Activated naive CD8-positive, alpha-beta T cell (primary cell): ENCODE measurements around the gene NUDT8.
A peak's percentile ranks its signal among the peaks of the same experiment; 100 is the strongest.
"Not testable (repeated sequence)": the region's sequence is repeated elsewhere in the genome, so short reads cannot be mapped to it uniquely, and the experiment has no call there.

Experiments
- H3K27ac Mint-ChIP-seq: one replicate; pipeline ENCODE4 v1.8.0; 2021; ENCODE audit warnings: mixed read lengths
- H3K27me3 Mint-ChIP-seq: one replicate; pipeline ENCODE4 v1.8.0; 2021; ENCODE audit warnings: mixed read lengths
- H3K36me3 Mint-ChIP-seq: one replicate; pipeline ENCODE4 v1.8.0; 2021; ENCODE audit warnings: mixed read lengths
- H3K4me1 Mint-ChIP-seq: one replicate; pipeline ENCODE4 v1.8.0; 2021; ENCODE audit warnings: low read depth, mixed read lengths
- H3K4me3 Mint-ChIP-seq: one replicate; pipeline ENCODE4 v1.8.0; 2021; ENCODE audit warnings: mild to moderate bottlenecking, mixed read lengths
- H3K9me3 Mint-ChIP-seq: one replicate; pipeline ENCODE4 v1.8.0; 2021; ENCODE audit warnings: low read depth, mixed read lengths

The NUDT8 gene

GRCh38 chr11:67588899-67589415 lies 40.8 kb downstream of the NUDT8 start:
- not testable (repeated sequence) for H3K27me3 Mint-ChIP-seq, H3K4me3 Mint-ChIP-seq, H3K27ac Mint-ChIP-seq, H3K9me3 Mint-ChIP-seq
- Mint-ChIP-seq H3K36me3 (peaks cover 10% of the 10 kb centered on the region), H3K4me1 (peaks cover 28% of the 10 kb centered on the region)

DNA sequence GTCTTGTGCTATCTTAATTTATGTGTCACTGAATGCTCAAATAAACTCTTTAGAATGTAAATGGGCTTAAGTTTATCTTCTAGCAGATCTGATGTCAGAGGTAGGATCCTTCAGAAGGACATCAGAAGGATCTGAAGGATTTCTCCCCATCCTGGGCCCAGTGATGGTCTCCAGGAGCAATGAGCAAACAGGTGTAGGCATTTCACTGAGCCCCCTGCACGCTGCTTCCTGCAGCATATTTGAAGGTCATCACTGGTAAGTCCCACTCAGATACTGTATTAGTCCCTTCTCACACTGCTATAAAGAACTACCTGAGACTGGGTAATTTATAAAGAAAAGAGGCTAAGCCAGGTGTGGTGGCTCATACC lies 41.6 kb downstream of the NUDT8 start:
- Mint-ChIP-seq H3K9me3 (no peaks in the 10 kb centered on the region), H3K36me3 (peaks cover 10% of the 10 kb centered on the region)

GRCh38 chr11:67586568-67587250 lies 43.0 kb downstream of the NUDT8 start:
- H3K27ac Mint-ChIP-seq: peak overlapping the region; percentile 55
- peaks cover 10% of the 10 kb centered on the region for H3K36me3 Mint-ChIP-seq
- H3K4me1 Mint-ChIP-seq: peaks cover 43% of the 10 kb centered on the region
- H3K4me3 Mint-ChIP-seq: no peak overlapping the region
- no peaks in the 10 kb centered on the region for H3K27me3 Mint-ChIP-seq
- no peaks in the 10 kb centered on the region for H3K9me3 Mint-ChIP-seq

More for the DNA sequence above, 41.6 kb downstream of the NUDT8 start:
- Mint-ChIP-seq H3K27me3 (no peaks in the 10 kb centered on the region), H3K27ac (no peak overlapping the region), H3K4me1 (peaks cover 30% of the 10 kb centered on the region), H3K4me3 (no peak overlapping the region)

DNA sequence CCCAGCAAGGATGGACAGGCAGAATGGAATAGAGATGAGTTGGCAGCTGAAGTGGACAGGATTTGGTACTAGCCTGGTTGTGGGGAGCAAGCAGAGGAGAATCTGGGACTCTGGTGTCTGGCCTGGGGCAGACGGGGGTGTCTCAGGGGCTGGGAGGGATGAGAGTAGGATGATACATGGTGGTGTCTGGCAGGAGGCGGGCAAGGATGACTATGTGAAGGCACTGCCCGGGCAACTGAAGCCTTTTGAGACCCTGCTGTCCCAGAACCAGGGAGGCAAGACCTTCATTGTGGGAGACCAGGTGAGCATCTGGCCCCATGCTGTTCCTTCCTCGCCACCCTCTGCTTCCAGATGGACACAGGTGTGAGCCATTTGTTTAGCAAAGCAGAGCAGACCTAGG lies 43.8 kb downstream of the NUDT8 start:
- peak overlapping the region; percentile 84 for H3K4me3 Mint-ChIP-seq
- peaks cover 43% of the 10 kb centered on the region for H3K4me1 Mint-ChIP-seq
- peaks cover 10% of the 10 kb centered on the region for H3K36me3 Mint-ChIP-seq
- no peaks in the 10 kb centered on the region for H3K9me3 Mint-ChIP-seq
- H3K27me3 Mint-ChIP-seq: no peaks in the 10 kb centered on the region
- peak overlapping the region; percentile 62 for H3K27ac Mint-ChIP-seq

DNA sequence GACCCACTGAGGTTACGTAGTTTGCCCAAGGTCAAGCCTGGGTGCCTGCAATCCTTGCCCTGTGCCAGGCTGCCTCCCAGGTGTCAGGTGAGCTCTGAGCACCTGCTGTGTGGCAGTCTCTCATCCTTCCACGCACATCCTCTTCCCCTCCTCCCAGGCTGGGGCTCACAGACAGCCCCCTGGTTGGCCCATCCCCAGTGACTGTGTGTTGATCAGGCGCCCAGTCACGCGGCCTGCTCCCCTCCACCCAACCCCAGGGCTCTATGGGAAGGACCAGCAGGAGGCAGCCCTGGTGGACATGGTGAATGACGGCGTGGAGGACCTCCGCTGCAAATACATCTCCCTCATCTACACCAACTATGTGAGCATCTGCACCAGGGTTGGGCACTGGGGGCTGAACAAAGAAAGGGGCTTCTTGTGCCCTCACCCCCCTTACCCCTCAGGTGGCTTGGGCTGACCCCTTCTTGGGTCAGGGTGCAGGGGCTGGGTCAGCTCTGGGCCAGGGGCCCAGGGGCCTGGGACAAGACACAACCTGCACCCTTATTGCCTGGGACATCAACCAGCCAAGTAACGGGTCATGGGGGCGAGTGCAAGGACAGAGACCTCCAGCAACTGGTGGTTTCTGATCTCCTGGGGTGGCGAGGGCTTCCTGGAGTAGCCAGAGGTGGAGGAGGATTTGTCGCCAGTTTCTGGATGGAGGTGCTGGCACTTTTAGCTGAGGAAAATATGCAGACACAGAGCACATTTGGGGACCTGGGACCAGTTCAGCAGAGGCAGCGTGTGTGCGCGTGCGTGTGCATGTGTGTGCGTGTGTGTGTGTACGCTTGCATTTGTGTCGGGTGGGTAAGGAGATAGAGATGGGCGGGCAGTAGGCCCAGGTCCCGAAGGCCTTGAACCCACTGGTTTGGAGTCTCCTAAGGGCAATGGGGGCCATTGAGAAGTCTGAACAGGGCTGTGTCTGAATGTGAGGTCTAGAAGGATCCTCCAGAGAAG lies 44.6 kb downstream of the NUDT8 start:
- Mint-ChIP-seq H3K4me3 (peak overlapping the region; percentile 84), H3K27me3 (no peaks in the 10 kb centered on the region), H3K36me3 (peaks cover 10% of the 10 kb centered on the region), H3K4me1 (peaks cover 45% of the 10 kb centered on the region), H3K9me3 (no peaks in the 10 kb centered on the region), H3K27ac (peak overlapping the region; percentile 78)

DNA sequence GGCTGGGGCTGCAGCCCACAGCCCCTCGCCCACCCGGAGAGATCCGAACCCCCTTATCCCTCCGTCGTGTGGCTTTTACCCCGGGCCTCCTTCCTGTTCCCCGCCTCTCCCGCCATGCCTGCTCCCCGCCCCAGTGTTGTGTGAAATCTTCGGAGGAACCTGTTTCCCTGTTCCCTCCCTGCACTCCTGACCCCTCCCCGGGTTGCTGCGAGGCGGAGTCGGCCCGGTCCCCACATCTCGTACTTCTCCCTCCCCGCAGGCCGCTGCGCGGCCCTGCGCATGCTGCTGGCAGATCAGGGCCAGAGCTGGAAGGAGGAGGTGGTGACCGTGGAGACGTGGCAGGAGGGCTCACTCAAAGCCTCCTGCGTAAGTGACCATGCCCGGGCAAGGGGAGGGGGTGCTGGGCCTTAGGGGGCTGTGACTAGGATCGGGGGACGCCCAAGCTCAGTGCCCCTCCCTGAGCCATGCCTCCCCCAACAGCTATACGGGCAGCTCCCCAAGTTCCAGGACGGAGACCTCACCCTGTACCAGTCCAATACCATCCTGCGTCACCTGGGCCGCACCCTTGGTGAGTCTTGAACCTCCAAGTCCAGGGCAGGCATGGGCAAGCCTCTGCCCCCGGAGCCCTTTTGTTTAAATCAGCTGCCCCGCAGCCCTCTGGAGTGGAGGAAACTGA lies 45.4 kb downstream of the NUDT8 start:
- H3K4me3 Mint-ChIP-seq: peak overlapping the region; percentile 84
- H3K36me3 Mint-ChIP-seq: peaks cover 10% of the 10 kb centered on the region
- H3K27ac Mint-ChIP-seq: peak overlapping the region; percentile 78
- peaks cover 52% of the 10 kb centered on the region for H3K4me1 Mint-ChIP-seq
- H3K9me3 Mint-ChIP-seq: no peaks in the 10 kb centered on the region
- H3K27me3 Mint-ChIP-seq: no peaks in the 10 kb centered on the region

DNA sequence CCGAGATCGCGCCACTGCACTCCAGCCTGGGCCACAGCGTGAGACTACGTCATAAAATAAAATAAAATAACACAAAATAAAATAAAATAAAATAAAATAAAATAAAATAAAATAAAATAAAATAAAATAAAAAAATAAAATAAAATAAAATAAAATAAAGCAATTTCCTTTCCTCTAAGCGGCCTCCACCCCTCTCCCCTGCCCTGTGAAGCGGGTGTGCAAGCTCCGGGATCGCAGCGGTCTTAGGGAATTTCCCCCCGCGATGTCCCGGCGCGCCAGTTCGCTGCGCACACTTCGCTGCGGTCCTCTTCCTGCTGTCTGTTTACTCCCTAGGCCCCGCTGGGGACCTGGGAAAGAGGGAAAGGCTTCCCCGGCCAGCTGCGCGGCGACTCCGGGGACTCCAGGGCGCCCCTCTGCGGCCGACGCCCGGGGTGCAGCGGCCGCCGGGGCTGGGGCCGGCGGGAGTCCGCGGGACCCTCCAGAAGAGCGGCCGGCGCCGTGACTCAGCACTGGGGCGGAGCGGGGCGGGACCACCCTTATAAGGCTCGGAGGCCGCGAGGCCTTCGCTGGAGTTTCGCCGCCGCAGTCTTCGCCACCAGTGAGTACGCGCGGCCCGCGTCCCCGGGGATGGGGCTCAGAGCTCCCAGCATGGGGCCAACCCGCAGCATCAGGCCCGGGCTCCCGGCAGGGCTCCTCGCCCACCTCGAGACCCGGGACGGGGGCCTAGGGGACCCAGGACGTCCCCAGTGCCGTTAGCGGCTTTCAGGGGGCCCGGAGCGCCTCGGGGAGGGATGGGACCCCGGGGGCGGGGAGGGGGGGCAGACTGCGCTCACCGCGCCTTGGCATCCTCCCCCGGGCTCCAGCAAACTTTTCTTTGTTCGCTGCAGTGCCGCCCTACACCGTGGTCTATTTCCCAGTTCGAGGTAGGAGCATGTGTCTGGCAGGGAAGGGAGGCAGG lies 46.2 kb downstream of the NUDT8 start, which contains the start of gene GSTP1:
Gene GSTP1, plus strand, starts transcription at position 566 of the 958 bp plus-strand sequence. Its CDS starts 32 bp downstream, at position 598.
- peak within 1 kb of the TSS; percentile 91 for H3K4me3 Mint-ChIP-seq
- H3K36me3 Mint-ChIP-seq: peaks cover 10% of the 10 kb centered on the region
- H3K9me3 Mint-ChIP-seq: no peaks in the 10 kb centered on the region
- peaks cover 2% of the 10 kb centered on the region for H3K27me3 Mint-ChIP-seq
- peaks cover 57% of the 10 kb centered on the region for H3K4me1 Mint-ChIP-seq
- H3K27ac Mint-ChIP-seq: peak within 1 kb of the TSS; percentile 84

DNA sequence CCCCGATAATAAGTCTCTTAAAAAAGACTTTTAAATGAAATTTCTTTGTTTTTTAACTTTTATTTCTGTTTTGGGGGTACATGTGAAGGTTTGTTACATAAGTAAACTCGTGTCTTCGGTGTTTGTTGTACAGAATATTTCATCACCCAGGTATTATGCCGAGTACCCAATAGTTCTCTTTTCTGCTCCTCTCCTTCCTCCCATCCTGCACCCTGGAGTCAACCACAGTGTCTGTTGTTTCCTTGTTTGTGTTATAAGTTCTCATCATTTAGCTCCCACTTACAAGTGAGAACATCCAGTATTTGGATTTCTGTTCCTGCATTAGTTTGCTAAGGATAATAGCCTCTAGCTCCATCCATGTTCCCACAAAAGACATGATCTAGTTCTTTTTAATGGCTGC lies 47.7 kb downstream of the NUDT8 start:
- H3K4me3 Mint-ChIP-seq: no peak overlapping the region
- H3K4me1 Mint-ChIP-seq: peaks cover 52% of the 10 kb centered on the region
- no peaks in the 10 kb centered on the region for H3K9me3 Mint-ChIP-seq
- H3K27me3 Mint-ChIP-seq: peaks cover 2% of the 10 kb centered on the region
- H3K36me3 Mint-ChIP-seq: peaks cover 8% of the 10 kb centered on the region
- no peak overlapping the region for H3K27ac Mint-ChIP-seq

GRCh38 chr11:67581469-67581868 lies 48.3 kb downstream of the NUDT8 start:
- H3K4me3 Mint-ChIP-seq: no peak overlapping the region
- H3K36me3 Mint-ChIP-seq: peaks cover 6% of the 10 kb centered on the region
- H3K27me3 Mint-ChIP-seq: peaks cover 3% of the 10 kb centered on the region
- H3K9me3 Mint-ChIP-seq: no peaks in the 10 kb centered on the region
- H3K27ac Mint-ChIP-seq: no peak overlapping the region
- peaks cover 47% of the 10 kb centered on the region for H3K4me1 Mint-ChIP-seq

- no peak overlapping the region for H3K27ac Mint-ChIP-seq
- H3K4me3 Mint-ChIP-seq: no peak overlapping the region
- H3K36me3 Mint-ChIP-seq: no peaks in the 10 kb centered on the region
- no peaks in the 10 kb centered on the region for H3K9me3 Mint-ChIP-seq
- H3K27me3 Mint-ChIP-seq: peaks cover 8% of the 10 kb centered on the region
- peaks cover 25% of the 10 kb centered on the region for H3K4me1 Mint-ChIP-seq
These were observed 51.8 kb downstream of the NUDT8 start for GRCh38 chr11:67577951-67578350.
